ENCODE measurements around the gene CHDH. TPM values are rescaled to one million over a fixed set of nuclear protein-coding genes. Genes with fewer than 3 reads are reported as not detected.
A peak's percentile ranks its signal among the peaks of the same experiment; 100 is the strongest.

The CHDH gene
- total RNA-seq, 2 experiments from 2014 or later, result 0.05 to 0.21 TPM

DNA sequence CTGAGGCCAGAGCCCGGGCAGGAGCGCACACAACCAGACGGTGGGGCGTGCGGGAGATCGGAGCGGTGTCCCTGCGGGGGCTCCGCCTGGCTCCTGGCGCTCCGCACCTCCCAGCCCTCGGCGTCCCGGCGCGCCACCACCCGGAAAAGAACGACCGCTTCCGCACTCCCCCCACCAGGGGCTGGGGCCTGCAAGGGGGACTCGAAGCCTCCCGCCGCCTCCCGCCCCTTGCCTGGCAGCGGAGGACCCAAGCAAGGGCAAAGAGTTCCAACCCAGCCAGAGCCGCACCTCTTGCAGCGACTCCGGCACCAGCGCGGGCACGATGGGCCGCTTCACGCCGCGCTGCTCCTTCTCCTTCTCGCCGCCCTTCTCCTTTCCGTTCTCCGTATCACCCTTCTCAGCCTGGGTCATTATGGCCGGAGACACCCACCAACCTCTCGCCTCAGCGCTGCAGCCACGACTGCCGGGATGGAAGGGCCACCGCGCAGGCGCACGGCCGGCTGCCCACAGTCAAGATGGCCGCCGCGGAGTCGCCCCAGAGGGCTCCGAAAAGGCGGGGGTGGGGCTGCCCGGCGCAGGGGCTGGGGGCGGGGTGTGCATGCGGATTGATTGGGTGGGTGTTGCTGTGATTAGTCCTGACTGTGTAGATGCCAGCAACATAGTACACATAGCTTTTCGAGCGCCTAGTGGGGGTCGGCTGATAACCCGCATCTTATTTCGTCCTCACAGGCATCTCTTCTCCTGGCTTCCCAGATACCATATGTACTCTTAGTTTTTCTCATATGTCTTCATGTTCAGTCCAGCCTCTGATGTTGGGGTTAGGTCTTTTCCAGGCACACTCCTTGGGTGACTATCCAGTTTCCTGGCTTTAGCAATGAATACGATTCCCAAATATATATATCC is 35.7 kb upstream of the CHDH start, which contains the start of gene ACTR8:
Gene ACTR8, minus strand, starts transcription at position 462 of the 903 bp plus-strand sequence. Its CDS starts 51 bp downstream, at position 411.
- CTCF ChIA-PET, result interaction anchor here (1.0 to 2.1 kb wide), 3 partner anchors 9 to 10 kb away, joined by 3 to 13 read pairs (median 5); partner anchors contain the start of gene SELENOK
- Mint-ChIP-seq H3K27me3 (ENCODE audit: low read depth) (no peaks in the 10 kb centered on the region), H3K27ac (peak within 1 kb of the TSS; percentile 96), H3K4me1 (ENCODE audit: low read depth) (peaks cover 27% of the 10 kb centered on the region), H3K9me3 (ENCODE audit: insufficient read depth) (no peaks in the 10 kb centered on the region), H3K36me3 (ENCODE audit: low read depth) (peaks cover 44% of the 10 kb centered on the region), H3K4me3 (peak within 1 kb of the TSS; percentile 93)
- POLR2A ChIA-PET, result interaction anchor here (0.6 to 3.9 kb wide), 3 partner anchors 9 to 16 kb away, joined by 3 to 37 read pairs (median 3); partner anchors contain the start of gene SELENOK
- peak; percentile 87 for DNase-seq
- peak; percentile 93 for ATAC-seq

DNA sequence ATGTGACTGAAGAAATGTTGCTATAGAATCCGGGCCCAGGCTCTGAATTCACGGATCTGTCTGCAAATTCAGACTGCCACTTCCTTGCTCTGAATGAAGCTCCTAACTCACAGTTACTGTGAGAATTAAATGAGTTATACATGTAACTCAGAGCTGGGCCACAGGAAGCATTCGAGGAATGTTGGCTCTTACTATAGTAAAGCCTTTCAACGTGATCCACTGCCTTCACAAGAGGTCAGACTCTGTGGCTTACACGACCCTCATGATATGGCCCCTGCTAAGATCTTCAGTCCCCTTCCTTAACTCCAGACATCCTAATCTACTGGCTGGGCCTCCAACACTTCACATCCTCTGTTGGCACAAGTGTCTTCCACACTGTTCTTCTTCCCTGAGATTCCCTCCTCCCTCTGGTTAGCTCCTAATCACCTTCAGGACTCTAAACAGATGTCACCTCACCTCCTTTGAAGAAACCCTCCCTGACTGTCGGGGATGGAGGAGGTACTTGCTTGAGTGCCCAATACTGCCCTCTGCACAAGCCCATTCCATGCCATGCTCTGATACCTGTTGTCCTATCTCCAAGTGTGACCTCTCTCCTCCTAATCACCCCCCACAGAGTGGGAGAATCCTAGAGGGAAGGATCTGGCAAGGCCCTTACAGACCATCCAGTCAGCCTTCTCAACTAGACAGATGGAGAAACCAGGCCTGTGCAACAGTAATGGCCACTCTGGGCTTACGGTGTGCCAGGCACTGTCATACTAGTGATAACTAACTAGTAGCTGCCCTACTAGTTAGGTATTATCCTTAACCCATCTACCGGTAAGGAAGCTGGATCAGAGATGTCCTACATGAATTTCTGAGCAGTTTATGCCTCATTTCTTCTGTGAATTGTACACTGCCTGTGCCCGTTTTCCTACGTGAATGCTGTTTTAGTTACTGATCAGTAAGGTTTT is 34.5 kb upstream of the CHDH start:
- DNase-seq (no peak), ATAC-seq (no peak)
- Mint-ChIP-seq H3K27me3 (ENCODE audit: low read depth) (no peaks in the 10 kb centered on the region), H3K4me3 (peak overlapping the region; percentile 93), H3K4me1 (ENCODE audit: low read depth) (peaks cover 23% of the 10 kb centered on the region), H3K27ac (peak overlapping the region; percentile 96), H3K9me3 (ENCODE audit: insufficient read depth) (no peaks in the 10 kb centered on the region), H3K36me3 (ENCODE audit: low read depth) (peaks cover 45% of the 10 kb centered on the region)
- POLR2A ChIA-PET, result interaction anchor here (0.9 to 3.9 kb wide), 3 partner anchors 8 to 11 kb away, joined by 3 to 37 read pairs (median 3); partner anchors contain the start of gene SELENOK
- CTCF ChIA-PET, result interaction anchor here (1.0 to 2.1 kb wide), 2 partner anchors 9 to 10 kb away, joined by 5 to 13 read pairs; partner anchors contain the start of gene SELENOK

DNA sequence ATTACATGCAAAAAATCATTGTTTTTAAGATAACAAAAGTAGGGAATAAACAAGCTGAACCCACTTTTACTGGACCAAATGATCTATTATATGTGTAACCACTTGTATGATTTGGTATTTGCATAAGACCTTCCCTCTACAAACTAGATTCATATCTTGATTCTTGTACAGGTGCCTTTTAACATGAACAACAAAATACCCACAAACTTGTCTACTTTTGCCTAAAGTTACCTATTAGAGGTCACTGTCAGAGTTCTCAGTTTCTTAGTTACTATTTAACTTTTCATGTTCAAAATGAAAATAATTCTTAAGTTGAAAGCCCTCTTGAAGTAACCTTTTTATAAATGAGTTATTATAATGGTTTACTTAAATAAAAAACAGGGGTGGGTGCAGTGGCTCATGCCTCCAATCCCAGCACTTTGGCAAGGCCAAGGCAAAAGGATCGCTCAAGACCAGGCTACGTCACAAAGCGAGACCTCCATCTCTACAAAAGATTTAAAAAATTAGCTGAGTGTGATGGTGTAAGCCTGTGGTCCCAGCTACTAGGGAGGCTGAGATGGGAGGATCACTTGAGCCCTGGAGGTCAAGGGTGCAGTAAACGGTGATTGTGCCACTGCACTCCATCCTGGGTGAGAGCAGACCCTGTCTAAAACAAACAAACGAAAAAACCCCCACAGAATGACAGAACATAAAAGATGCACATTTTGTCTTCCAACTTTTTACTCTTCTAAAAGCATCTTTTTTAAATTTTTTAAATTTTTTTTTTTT is 19.7 kb upstream of the CHDH start:
- no peak for DNase-seq
- Mint-ChIP-seq H3K9me3 (ENCODE audit: insufficient read depth) (no peaks in the 10 kb centered on the region), H3K36me3 (ENCODE audit: low read depth) (peaks cover 44% of the 10 kb centered on the region), H3K4me1 (ENCODE audit: low read depth) (no peaks in the 10 kb centered on the region), H3K4me3 (no peak overlapping the region), H3K27me3 (ENCODE audit: low read depth) (no peaks in the 10 kb centered on the region), H3K27ac (no peak overlapping the region)
- ChIA-PET CTCF (no interaction called here), POLR2A (no interaction called here)
- no peak for ATAC-seq

DNA sequence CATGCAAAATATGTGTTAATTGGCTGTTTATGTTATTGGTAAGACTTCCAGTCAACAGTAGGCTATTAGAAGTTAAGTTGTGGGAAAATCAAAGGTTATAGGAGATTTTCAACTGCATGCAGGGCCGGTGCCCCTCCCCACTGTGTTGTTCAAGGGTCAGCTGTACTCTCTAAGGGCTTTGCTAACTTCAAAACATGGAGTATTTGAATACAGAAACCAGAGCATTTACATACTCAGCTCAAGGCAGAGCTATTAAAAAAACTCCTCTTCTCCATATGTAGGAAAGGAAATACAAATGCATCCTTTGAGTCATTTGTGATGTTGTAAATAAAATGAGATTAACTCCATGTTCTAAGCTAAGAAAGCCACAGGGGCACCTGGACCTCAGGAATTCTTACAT is 16.9 kb upstream of the CHDH start:
- H3K27ac Mint-ChIP-seq, result no peak overlapping the region
- POLR2A ChIA-PET, result no interaction called here
- DNase-seq, result no peak
- CTCF ChIA-PET, result no interaction called here
- no peaks in the 10 kb centered on the region for H3K4me1 Mint-ChIP-seq (ENCODE audit: low read depth)
- peaks cover 33% of the 10 kb centered on the region for H3K36me3 Mint-ChIP-seq (ENCODE audit: low read depth)
- no peaks in the 10 kb centered on the region for H3K9me3 Mint-ChIP-seq (ENCODE audit: insufficient read depth)
- ATAC-seq, result no peak
- H3K27me3 Mint-ChIP-seq (ENCODE audit: low read depth), result no peaks in the 10 kb centered on the region
- no peak overlapping the region for H3K4me3 Mint-ChIP-seq

DNA sequence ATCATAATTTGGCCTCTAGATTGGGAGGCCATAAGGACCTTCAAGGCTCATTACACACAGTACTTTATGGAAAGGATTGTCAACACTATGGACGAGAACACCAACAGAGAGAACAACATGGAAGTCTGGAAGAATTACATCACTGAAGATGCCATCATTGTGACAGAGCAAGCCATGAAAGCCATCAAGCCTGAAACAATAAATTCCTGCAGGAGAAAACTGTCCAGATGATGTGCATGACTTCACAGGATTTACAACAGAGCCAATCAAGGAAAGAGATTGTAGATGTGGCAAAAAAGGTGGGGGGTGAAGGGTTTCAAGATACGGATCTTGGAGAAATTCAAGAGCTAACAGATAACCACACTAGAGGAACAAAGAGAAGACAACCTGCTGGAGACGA is 16.0 kb upstream of the CHDH start:
- ChIA-PET CTCF (no interaction called here), POLR2A (no interaction called here)
- H3K36me3 Mint-ChIP-seq (ENCODE audit: low read depth), result peaks cover 30% of the 10 kb centered on the region
- no peak for ATAC-seq
- H3K27ac Mint-ChIP-seq, result no peak overlapping the region
- H3K9me3 Mint-ChIP-seq (ENCODE audit: insufficient read depth), result no peaks in the 10 kb centered on the region
- peaks cover 5% of the 10 kb centered on the region for H3K4me1 Mint-ChIP-seq (ENCODE audit: low read depth)
- no peaks in the 10 kb centered on the region for H3K27me3 Mint-ChIP-seq (ENCODE audit: low read depth)
- no peak overlapping the region for H3K4me3 Mint-ChIP-seq
- no peak for DNase-seq

DNA sequence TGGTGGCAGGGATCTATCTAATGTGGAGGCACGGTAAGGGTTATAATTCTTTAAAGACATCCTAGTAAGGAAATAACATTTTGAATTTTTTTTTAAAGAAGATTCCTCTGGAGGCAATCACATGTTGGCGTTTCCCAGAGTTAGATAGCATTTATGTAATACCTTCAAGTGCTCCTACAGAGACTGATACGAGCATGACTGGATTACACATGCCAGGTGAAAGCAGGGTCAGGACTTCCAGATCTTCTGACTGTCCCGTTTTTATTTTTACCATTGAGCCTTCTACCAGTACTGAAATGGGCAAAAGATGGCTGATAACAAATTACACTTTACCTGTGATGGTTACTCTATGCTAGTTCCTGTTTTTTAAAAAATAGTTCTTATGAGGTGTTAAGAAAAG is 14.0 kb upstream of the CHDH start:
- ChIA-PET POLR2A (no interaction called here), CTCF (no interaction called here)
- Mint-ChIP-seq H3K27me3 (ENCODE audit: low read depth) (no peaks in the 10 kb centered on the region), H3K9me3 (ENCODE audit: insufficient read depth) (no peaks in the 10 kb centered on the region), H3K36me3 (ENCODE audit: low read depth) (peaks cover 30% of the 10 kb centered on the region), H3K4me1 (ENCODE audit: low read depth) (peaks cover 11% of the 10 kb centered on the region), H3K27ac (no peak overlapping the region), H3K4me3 (no peak overlapping the region)
- no peak for ATAC-seq
- DNase-seq, result no peak

DNA sequence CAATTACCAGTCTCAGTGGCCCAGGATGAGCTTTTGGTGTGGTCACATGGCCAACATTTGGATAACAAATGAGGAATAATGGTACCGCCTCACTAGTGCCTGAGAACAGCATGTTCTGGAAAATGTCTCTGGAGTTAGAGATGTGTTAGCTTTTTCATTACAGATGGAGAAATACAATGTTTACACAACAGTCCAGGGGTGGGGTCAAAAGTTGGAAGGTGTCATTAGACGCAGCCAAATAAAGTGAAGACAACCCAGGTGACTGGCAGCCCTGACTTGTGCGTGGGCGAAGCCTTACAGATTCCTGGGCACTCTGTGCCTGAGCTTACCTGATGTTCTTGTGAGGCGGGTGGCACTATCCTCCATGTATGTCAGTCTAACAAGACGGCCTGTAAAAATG is 13.0 kb upstream of the CHDH start:
- no peak overlapping the region for H3K4me3 Mint-ChIP-seq
- ATAC-seq (no peak), DNase-seq (no peak)
- peaks cover 23% of the 10 kb centered on the region for H3K36me3 Mint-ChIP-seq (ENCODE audit: low read depth)
- CTCF ChIA-PET, result no interaction called here
- H3K4me1 Mint-ChIP-seq (ENCODE audit: low read depth), result peaks cover 11% of the 10 kb centered on the region
- H3K27me3 Mint-ChIP-seq (ENCODE audit: low read depth), result peaks cover 2% of the 10 kb centered on the region
- no peaks in the 10 kb centered on the region for H3K9me3 Mint-ChIP-seq (ENCODE audit: insufficient read depth)
- POLR2A ChIA-PET, result no interaction called here
- no peak overlapping the region for H3K27ac Mint-ChIP-seq

DNA sequence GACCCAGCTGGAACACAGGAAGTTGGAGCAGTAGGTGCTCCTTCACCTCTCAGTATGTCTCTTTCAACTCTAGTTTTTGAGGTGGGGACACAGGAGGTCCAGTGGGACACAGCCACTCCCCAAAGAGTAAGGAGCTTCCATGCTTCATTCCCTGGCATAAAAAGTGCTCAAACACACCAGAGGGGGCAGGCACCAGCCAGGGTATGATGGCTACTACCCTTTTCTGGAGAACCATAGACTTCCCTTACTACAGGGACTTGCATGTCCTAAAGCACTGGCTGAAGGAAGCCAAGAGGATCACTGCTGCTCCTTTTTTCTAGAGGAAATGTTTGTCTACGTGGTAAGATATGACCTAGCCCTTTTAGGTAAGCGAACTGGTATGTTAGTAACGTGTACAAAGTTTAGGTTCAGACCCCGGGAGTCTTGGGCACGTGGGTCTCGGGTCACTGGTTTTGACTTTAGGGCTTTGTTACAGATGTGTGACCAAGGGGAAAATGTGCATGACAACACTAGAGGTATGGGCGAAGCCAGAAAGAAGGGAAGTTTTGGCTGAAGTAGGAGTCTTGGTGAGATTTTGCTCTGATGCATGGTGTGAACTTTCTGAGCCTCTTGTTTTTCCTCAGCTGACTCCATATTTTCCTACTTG is 12.0 kb upstream of the CHDH start:
- CTCF ChIA-PET, result no interaction called here
- H3K36me3 Mint-ChIP-seq (ENCODE audit: low read depth), result peaks cover 19% of the 10 kb centered on the region
- POLR2A ChIA-PET, result no interaction called here
- peaks cover 11% of the 10 kb centered on the region for H3K4me1 Mint-ChIP-seq (ENCODE audit: low read depth)
- DNase-seq (no peak), ATAC-seq (no peak)
- H3K9me3 Mint-ChIP-seq (ENCODE audit: insufficient read depth), result no peaks in the 10 kb centered on the region
- H3K4me3 Mint-ChIP-seq, result no peak overlapping the region
- peaks cover 4% of the 10 kb centered on the region for H3K27me3 Mint-ChIP-seq (ENCODE audit: low read depth)
- no peak overlapping the region for H3K27ac Mint-ChIP-seq

DNA sequence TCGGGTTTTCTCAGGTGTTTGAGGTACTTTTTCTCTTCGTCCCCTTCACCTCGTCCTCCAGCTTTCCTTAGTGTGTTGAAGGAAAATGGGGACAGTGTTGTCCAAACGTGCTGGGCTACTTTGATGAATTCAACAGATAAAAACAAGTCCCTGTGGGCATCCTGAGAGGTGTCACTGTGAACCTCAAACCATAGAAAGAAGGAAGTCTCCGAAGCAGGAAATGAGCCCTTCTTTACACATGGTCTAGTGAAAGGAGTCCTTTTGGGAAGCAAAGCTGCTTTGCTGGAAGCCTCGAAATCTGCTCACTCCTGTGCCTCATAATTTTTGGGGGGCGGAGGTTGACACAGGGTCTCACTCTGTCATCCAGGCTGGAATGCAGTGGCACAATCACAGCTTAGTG is 10.7 kb upstream of the CHDH start:
- ChIA-PET CTCF (no interaction called here), POLR2A (interaction anchor here (1.1 kb wide), 1 partner anchor 10 kb away, joined by 4 read pairs; no protein-coding TSS in a partner anchor)
- DNase-seq (no peak), ATAC-seq (no peak)
- Mint-ChIP-seq H3K27ac (no peak overlapping the region), H3K4me1 (ENCODE audit: low read depth) (peaks cover 11% of the 10 kb centered on the region), H3K4me3 (no peak overlapping the region), H3K27me3 (ENCODE audit: low read depth) (peaks cover 8% of the 10 kb centered on the region), H3K9me3 (ENCODE audit: insufficient read depth) (no peaks in the 10 kb centered on the region), H3K36me3 (ENCODE audit: low read depth) (peaks cover 12% of the 10 kb centered on the region)

DNA sequence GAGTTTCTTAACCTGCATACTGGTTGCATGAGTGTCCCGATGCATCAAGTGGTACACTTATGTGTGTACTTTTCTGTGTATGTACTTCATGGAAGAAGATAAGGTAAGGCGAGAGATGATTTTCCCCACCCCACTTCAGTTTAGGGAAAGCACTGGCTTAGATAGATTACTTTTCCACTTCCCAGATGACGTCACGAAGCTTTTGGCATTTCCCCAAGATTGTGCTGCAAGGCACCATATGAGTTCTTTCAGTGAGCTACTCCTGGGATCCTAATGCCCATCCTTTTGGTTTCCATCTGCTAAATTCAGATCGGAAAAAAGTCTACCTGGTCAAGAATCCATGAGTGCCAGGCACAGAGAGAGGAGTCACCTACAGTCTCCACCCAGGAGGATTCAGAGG is 4.7 kb upstream of the CHDH start:
- Mint-ChIP-seq H3K4me3 (no peak overlapping the region), H3K27ac (no peak overlapping the region), H3K4me1 (ENCODE audit: low read depth) (peaks cover 2% of the 10 kb centered on the region), H3K27me3 (ENCODE audit: low read depth) (peaks cover 28% of the 10 kb centered on the region), H3K9me3 (ENCODE audit: insufficient read depth) (no peaks in the 10 kb centered on the region), H3K36me3 (ENCODE audit: low read depth) (no peaks in the 10 kb centered on the region)
- DNase-seq (no peak), ATAC-seq (no peak)
- CTCF ChIA-PET, result no interaction called here
- POLR2A ChIA-PET, result no interaction called here

DNA sequence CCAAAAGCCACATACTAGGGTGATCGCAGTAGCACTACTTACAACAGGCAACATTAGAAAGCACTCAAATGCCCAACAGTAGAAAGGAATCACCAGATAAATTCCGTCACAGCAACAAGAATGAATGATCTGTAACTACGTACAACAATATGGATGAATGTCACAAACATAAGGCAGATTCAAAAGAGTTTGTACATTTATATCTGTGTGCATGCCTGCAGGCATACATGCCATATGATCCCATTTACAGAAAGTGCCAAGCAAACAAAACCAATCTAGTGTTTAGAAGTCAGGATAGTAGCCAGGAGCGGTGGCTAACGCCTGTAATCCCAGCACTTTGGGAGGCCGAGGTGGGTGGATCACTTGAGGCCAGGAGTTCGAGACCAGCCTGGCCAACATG is 3.7 kb upstream of the CHDH start:
- Mint-ChIP-seq H3K9me3 (ENCODE audit: insufficient read depth) (no peaks in the 10 kb centered on the region), H3K4me3 (no peak overlapping the region), H3K36me3 (ENCODE audit: low read depth) (no peaks in the 10 kb centered on the region), H3K4me1 (ENCODE audit: low read depth) (peaks cover 2% of the 10 kb centered on the region), H3K27ac (no peak overlapping the region), H3K27me3 (ENCODE audit: low read depth) (peaks cover 34% of the 10 kb centered on the region)
- CTCF ChIA-PET, result no interaction called here
- no peak for DNase-seq
- POLR2A ChIA-PET, result no interaction called here
- ATAC-seq, result no peak

All from activated CD8-positive, alpha-beta T cell treated with anti-CD3 and anti-CD28 coated beads, Interleukin-2, amount 10 ng/mL, durations not matched to agents 7 days and 5 days (primary cell).